Neural crest cell (in vitro differentiated cells): Measurements from ENCODE around the gene P2RX5. TPM values are rescaled to one million over a fixed set of nuclear protein-coding genes. Genes with fewer than 3 reads are reported as not detected.

Source experiments
- DNase-seq: peaks from one replicate; pipeline ENCODE4 v3.0.0; 2021; ENCODE audit warnings: low read depth, mixed read lengths, low spot score
- H3K27ac Mint-ChIP-seq: one replicate; pipeline ENCODE4 v1.8.0; 2021; ENCODE audit warnings: mild to moderate bottlenecking, mixed read lengths; ENCODE audit not compliant: unreplicated experiment
- H3K27me3 Mint-ChIP-seq: 2 replicates; pipeline ENCODE4 v1.8.0; 2021; ENCODE audit warnings: low read depth, mild to moderate bottlenecking, mixed read lengths
- H3K36me3 Mint-ChIP-seq: 2 replicates; pipeline ENCODE4 v1.8.0; 2021; ENCODE audit warnings: low read depth, mild to moderate bottlenecking, mixed read lengths
- H3K4me1 Mint-ChIP-seq: 2 replicates; pipeline ENCODE4 v1.8.0; 2021; ENCODE audit warnings: mixed read lengths
- H3K4me3 Mint-ChIP-seq: one replicate; pipeline ENCODE4 v1.8.0; 2021; ENCODE audit warnings: mild to moderate bottlenecking, mixed read lengths
- H3K9me3 Mint-ChIP-seq: 2 replicates; pipeline ENCODE4 v1.8.0; 2021; ENCODE audit warnings: mixed read lengths
- total RNA-seq: library from RNA; stranded (reverse); gene quantifications from 2 replicates; pipeline ENCODE4 v1.2.1, GENCODE V29; 2021
- TF ChIP-seq, protein P1 (sequence below): fragments of 200-600 bp; sonication (generic); conservative IDR thresholded peaks from 2 replicates; pipeline ENCODE4 v1.5.0; 2021; ENCODE audit warnings: antibody characterized with exemption, mild to moderate bottlenecking

P2RX5 gene
- total RNA-seq, 1 donor from 2014 or later, result 1.6 TPM

DNA sequence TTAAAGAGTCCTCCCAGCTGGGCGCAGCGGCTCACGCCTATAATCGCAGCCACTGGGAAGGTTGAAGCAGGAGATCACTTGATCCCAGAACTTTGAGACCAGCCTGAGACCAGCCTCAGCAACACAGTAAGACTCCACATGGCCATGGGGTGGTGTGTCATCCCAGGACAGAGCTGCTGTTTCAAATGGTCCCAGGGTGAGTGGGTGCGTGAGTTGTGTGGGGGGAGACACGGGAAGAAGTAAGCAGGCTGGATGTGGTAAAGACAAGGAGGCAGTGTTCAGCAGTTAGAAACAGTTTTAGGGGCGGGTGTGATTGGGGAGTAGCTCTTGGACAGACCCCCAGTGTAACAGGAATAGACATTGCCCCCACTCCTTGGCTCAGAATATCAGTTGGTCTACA lies 63.7 kb downstream of the P2RX5 start:
- H3K4me1 Mint-ChIP-seq, result peaks cover 19% of the 10 kb centered on the region
- H3K36me3 Mint-ChIP-seq, result peaks cover 10% of the 10 kb centered on the region
- no peak overlapping the region for H3K27ac Mint-ChIP-seq
- H3K9me3 Mint-ChIP-seq, result no peaks in the 10 kb centered on the region
- DNase-seq, result no peak
- no peaks in the 10 kb centered on the region for H3K27me3 Mint-ChIP-seq
- TF ChIP-seq, protein P1, sequence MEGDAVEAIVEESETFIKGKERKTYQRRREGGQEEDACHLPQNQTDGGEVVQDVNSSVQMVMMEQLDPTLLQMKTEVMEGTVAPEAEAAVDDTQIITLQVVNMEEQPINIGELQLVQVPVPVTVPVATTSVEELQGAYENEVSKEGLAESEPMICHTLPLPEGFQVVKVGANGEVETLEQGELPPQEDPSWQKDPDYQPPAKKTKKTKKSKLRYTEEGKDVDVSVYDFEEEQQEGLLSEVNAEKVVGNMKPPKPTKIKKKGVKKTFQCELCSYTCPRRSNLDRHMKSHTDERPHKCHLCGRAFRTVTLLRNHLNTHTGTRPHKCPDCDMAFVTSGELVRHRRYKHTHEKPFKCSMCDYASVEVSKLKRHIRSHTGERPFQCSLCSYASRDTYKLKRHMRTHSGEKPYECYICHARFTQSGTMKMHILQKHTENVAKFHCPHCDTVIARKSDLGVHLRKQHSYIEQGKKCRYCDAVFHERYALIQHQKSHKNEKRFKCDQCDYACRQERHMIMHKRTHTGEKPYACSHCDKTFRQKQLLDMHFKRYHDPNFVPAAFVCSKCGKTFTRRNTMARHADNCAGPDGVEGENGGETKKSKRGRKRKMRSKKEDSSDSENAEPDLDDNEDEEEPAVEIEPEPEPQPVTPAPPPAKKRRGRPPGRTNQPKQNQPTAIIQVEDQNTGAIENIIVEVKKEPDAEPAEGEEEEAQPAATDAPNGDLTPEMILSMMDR, result no peak
- H3K4me3 Mint-ChIP-seq, result peak overlapping the region; percentile 51

DNA sequence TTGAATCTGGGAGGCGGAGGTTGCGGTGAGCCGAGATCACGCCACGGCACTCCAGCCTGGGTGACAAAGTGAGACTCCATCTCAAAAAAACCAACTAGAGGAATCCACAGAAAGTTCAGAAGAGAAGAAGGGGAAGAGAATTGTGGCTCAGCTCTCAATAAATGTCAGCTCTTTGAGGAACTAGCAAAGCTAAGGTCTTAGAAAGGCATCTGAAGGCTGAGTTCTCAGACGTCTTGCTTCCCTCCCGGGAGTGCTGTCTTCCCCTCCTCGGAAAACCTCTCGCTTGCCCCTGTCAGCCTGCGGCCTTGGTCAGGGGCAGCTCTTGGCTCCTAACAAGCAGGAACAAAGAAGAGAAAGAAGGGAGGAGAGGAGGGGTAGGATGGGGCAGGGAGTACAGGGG lies 65.2 kb downstream of the P2RX5 start:
- Mint-ChIP-seq H3K4me1 (peaks cover 16% of the 10 kb centered on the region), H3K4me3 (no peak overlapping the region), H3K27me3 (no peaks in the 10 kb centered on the region), H3K27ac (no peak overlapping the region), H3K36me3 (peaks cover 18% of the 10 kb centered on the region), H3K9me3 (no peaks in the 10 kb centered on the region)
- TF ChIP-seq, protein P1, result no peak
- no peak for DNase-seq

DNA sequence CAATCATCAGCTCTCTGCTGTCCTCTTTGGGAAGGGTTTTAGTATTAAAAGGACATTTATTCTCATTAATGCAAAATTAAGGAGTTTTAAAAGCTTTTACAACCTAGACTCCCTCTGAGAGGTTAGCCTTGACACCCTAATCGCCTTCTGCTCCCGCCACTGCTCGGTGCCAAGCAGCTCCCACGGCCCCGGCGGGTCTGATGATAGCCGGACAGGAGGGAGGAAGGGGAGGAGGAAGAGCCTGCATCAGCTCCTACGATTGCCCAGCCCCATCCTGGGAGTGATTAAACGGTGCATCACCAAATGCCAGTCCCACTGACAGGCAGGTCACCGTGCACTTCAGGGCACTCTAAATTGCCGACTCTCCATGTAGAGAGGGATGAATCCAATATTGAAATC lies 68.2 kb downstream of the P2RX5 start:
- H3K27ac Mint-ChIP-seq, result no peak overlapping the region

DNA sequence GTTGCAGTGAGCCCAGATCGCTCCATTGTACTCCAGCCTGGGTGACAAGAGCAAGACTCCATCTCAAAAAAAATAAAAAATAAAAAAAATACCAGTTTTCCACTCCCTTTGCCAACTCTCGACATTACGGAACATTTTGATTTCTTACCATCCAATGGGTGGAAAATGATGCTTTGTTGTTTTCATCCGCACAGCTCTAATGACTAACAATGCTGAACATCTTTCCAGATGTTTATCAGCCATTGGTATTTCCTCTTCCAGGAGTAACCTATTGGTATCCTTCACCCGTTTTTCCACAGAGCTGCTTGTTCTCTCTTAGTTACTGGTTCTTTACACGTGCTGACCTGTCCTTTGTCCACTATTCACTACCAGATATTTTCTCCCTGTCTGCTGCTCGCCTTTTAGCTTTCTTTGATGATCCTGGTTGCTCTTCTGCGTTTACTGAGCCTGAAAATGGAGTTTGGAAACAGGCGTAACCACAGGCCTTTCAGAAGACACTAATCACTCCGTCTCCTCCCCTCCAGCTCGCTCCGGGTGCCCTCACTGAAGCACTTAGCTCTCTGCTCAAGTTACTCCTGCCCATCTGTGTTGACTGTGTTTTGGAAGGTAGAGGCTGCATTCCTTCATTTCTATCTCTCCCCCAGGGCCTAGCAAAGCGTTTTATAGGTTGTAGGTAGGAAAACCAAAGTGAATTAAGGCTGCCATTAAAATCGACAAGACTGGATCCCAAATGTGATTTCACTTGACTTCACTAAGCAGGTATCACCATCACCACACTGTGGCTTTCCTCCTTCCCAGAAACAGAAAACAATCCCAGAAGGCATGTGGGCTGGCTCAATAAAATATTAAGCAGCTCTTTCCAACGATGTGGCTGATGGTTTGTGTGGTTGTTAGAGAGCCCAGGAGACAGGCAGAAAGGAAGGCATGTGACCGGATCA lies 68.9 kb downstream of the P2RX5 start:
- Mint-ChIP-seq H3K4me3 (no peak overlapping the region), H3K4me1 (no peaks in the 10 kb centered on the region), H3K27ac (peak overlapping the region; percentile 7)

More for the DNA sequence above, 68.2 kb downstream of the P2RX5 start:
- no peak for DNase-seq
- no peak overlapping the region for H3K4me3 Mint-ChIP-seq
- peaks cover 4% of the 10 kb centered on the region for H3K4me1 Mint-ChIP-seq
- no peaks in the 10 kb centered on the region for H3K27me3 Mint-ChIP-seq
- H3K9me3 Mint-ChIP-seq, result no peaks in the 10 kb centered on the region
- H3K36me3 Mint-ChIP-seq, result peaks cover 19% of the 10 kb centered on the region
- TF ChIP-seq, protein P1, result no peak

More for the DNA sequence above, 68.9 kb downstream of the P2RX5 start:
- DNase-seq, result no peak
- no peaks in the 10 kb centered on the region for H3K9me3 Mint-ChIP-seq
- TF ChIP-seq, protein P1, result no peak
- H3K27me3 Mint-ChIP-seq, result no peaks in the 10 kb centered on the region
- peaks cover 19% of the 10 kb centered on the region for H3K36me3 Mint-ChIP-seq

Other genes with a start within 250 kb of the P2RX5 start
- gene SPATA22, start 224.3 kb downstream of the P2RX5 start, total RNA-seq, result not detected in 2 replicates
- gene ASPA, start 220.2 kb downstream of the P2RX5 start, total RNA-seq, result not detected in 2 replicates
- gene TRPV3, start 138.3 kb downstream of the P2RX5 start, total RNA-seq, result 2.1 and 2.3 TPM in 2 replicates
- gene TRPV1, start 86.7 kb downstream of the P2RX5 start, total RNA-seq, result 9.5 and 10.5 TPM in 2 replicates
- 21.8 and 22.7 TPM in 2 replicates for gene SHPK, start 59.9 kb downstream of the P2RX5 start, total RNA-seq
- 17.4 and 18.6 TPM in 2 replicates for gene CTNS, start 59.4 kb downstream of the P2RX5 start, total RNA-seq
- 58.2 and 65.8 TPM in 2 replicates for gene TAX1BP3, start 27.6 kb downstream of the P2RX5 start, total RNA-seq
- 53.4 and 54.5 TPM in 2 replicates for gene EMC6, start 27.3 kb downstream of the P2RX5 start, total RNA-seq
- gene HASPIN, start 27.7 kb upstream of the P2RX5 start, total RNA-seq, result 22.9 and 24.9 TPM in 2 replicates
- 43.1 and 45.5 TPM in 2 replicates for gene ITGAE, start 105.0 kb upstream of the P2RX5 start, total RNA-seq
- 61.5 and 65.6 TPM in 2 replicates for gene NCBP3, start 150.1 kb upstream of the P2RX5 start, total RNA-seq
- gene CAMKK1, start 196.9 kb upstream of the P2RX5 start, total RNA-seq, result 4.0 and 4.5 TPM in 2 replicates
- not detected in 2 replicates for gene P2RX1, start 220.3 kb upstream of the P2RX5 start, total RNA-seq